GM19035 (cell line): ENCODE data around the gene C16orf87.
A peak's percentile ranks its signal among the peaks of the same experiment; 100 is the strongest.

Experiments used
- ATAC-seq: cut with Tn5 transposase; IDR thresholded peaks from one replicate; pipeline ENCODE4 v1.9.1; 2021; ENCODE audit not compliant: unreplicated experiment

C16orf87 gene

DNA sequence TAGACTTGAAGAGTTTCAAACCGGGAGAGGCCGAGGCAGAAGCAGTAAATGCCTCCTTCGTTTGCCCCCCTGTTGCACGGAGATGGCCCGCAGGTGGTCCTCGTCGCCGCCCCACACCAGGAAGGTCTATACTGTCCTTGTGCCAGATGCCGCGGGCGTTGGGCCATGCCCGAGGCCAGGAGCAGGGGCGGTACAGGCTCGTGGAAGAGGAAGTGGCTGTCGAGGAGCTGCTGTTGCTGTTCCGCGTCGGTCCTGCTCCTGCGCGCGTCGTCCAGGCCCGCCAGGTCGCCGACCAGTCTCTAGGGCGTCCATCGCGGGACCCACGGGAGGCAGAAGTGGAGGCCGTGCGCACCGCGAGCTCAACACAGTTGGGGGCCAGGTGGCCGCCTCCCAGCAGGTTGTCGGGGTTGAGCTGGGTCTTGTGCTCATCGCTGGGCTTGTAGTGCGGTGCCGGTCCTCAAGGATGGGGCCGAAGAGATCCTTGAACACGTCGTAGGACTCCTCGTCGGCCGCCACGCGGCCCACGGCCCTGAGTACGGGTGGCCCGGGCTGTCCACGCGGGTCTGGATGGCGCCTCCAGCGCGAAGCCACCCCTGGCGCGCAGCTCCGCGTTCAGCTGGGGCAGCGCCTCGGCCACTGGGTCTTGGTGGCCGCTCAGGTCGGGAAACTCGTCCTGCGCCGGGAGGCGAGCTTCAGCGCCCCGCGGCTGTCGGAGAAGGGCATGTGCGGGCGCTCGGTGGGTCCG is 13.1 kb upstream of the C16orf87 start:
- ATAC-seq, result no peak

GRCh38 chr16:46842192-46842895 is 11.4 kb upstream of the C16orf87 start:
- ATAC-seq, result no peak

DNA sequence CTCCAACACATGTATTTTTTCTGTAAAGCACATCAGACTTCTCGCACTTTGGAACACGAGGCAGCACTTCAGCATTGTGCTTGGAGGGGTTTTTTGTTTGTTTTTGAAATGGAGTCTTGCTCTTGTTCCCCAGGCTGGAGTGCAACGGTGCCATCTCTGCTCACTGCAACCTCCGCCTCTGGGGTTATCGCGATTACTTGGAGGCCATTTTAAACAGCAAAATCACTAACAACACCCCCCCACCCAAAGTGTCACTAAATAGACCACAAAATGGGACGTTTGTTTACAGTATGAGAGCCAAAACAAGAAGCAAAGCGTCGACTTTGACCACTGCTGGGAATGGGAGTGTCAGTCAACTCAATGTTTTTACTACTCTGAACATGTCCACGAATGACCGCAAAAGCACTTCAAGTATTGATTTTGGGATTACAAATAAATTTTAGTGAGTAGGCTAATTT is 9.0 kb upstream of the C16orf87 start:
- ATAC-seq, result no peak

DNA sequence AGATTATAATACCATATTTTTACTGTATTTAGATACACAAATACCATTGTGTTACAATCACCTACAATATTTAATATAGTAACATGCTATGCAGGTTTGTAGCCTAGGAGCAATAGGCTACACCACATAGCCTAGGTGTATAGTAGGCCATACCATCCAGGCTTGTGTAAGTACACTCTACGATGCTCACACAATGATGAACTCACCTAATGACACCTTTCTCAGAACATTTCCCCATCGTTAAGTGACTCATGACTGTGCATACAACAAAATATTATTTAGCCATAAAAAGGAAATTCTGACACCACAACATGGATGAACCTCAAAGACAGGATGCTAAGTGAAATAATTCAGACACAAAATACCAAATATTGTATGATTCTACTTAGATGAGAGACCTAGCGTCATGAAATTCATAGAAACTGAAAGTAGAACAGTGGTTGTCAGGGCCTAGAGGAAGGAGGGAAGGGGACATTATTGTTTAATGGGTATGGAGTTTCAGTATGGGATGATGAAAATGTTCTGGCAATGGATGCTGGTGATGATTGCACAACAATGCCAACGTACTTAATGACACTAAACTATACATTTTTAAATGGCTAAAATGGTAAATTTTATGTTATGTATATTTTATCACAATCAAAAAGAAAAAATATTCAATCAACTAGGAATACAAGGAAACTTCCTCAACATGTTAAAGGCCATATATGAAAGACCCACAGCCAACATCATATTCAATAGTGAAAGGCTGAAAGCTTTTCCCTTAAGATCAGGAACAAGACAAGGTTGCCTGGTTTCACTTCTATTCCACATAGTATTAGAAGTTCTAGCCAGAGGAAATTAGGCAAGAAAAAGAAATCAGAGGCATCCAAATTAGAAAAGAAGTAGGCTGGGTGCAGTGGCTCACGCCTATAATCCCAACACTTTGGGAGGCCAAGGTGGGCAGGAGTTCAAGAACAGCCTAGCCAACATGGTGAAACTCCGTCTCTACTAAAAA is 5.9 kb upstream of the C16orf87 start:
- no peak for ATAC-seq

GRCh38 chr16:46833460-46833800 is 2.5 kb upstream of the C16orf87 start:
- ATAC-seq, result no peak

DNA sequence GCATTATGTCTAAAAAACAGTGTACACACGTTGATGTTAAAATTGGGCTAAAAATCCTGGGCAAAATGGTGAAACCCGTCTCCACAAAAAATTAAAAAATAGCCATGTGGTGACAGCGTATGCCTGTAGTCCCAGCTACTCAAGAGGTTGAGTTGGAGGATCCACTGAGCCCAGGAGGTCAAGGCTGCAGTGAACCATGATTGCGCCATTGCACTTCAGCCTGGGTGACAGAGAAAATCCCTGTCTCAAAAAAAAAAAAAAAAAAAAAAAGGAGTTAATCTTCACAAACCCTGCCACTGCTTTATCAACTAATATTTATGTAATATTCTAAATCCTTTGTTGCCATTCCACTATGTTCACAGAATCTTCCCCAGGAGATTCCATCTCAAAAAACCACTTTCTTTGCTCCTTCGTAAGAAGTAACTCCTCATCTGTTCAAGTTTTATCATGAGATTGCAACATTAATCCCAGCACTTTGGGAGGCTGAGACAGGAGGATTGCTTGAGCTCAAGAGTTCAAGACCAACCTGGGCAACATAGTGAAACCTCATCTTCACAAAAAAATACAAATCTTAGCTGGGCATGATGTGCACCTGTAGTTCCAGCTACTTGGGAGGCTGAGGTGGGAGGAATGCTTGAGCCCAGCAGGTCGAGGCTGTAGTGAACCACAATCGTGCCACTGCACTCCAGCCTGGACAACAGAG is 1.9 kb upstream of the C16orf87 start:
- no peak for ATAC-seq

GRCh38 chr16:46830417-46830901 is 521 bp downstream of the C16orf87 start:
- peak; percentile 21 for ATAC-seq

DNA sequence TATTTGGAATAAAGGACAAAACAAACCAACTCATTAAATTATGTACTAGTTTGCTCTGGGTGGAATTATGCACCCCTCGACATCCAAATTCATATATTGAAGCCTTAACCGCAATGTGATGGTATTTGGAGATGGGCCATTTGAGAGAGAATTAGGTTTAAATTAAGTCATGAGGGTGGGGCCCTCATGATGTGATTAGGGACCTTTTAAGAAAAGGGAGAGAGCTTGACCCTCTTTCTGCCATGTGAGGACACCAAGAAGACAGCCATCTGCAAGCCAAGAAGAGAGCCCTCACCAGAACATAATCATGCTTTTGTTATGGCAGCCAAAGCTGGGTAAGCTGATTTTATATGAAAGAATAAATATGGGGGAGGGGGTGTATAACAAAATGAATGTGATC is 2.0 kb downstream of the C16orf87 start:
- ATAC-seq, result no peak

GRCh38 chr16:46828292-46828691 is 2.7 kb downstream of the C16orf87 start:
- ATAC-seq, result no peak

DNA sequence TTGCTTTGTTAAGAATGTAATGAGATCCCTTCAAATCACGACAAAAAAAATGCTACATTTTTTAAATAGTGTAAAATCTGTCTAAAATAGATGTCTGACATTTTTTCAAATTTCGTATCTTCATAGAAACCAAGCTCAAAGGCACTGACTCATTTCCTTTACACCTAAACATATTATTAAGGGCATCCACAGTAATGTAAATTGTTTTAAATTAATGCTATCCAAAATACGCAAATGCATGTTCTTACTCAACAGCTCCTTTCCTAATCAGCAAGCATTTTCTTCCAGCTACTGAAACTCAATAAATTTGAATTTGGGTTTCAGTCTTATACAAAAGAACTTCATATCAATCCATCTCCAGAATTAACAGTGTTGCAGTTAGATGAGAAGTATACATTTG is 4.3 kb downstream of the C16orf87 start:
- ATAC-seq, result no peak

- ATAC-seq, result peak; percentile 66
Measured at GRCh38 chr16:46822270-46822669, 8.7 kb downstream of the C16orf87 start.

DNA sequence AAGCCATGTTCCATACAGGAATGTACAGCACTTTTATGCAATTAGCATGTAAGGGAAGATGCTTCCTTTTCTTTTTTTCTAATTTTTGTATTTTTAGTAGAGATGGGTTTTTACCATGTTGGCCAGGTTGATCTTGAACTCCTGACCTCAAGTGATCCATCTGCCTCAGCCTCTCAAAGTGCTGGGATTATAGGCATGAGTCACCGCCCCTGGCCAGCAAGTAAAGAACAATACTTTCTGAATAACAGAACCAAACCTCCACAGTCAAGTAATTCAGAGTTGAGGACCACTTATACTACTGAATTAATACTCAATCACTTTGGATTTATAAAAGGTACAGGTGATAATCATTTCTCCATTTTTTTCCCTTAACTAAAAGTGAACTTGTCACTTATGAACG is 13.0 kb downstream of the C16orf87 start:
- no peak for ATAC-seq

- ATAC-seq, result no peak
Measured at GRCh38 chr16:46814790-46815189, 16.2 kb downstream of the C16orf87 start.

GRCh38 chr16:46813611-46814010 is 17.4 kb downstream of the C16orf87 start:
- ATAC-seq, result no peak

DNA sequence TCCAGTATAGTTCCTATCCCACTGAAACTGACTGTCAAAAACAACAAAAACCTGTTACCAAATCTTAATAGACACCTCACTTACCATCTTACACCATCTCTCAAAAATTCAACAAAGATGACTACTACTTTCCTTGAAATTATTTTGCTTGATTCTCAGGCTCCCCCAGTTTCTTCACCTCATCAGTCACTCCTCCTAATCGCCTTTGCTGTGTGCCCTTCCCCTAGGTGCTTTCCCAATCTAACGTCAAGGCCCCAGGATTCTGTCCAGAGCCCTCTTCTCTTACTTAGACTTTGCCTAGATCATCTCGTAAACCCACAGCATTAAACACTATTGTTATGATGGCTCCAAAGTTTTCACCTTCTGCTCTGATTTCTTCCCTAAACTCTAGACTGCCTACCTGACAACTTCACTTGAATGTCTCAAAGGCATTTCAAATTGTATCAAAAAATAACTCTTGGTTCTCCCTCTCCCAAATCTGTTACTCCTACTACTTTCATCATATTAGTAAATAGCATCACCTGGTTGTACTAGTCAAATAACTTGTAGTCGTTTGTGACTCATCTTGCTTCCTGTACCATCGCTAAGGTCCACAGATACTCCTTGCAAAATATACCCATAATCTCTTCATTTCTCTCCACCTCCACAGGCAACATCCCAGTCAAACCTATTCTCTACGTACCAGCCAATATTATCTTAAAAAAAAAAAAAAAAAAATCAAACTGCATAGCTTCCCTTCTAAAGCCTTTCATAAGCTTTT is 18.0 kb downstream of the C16orf87 start:
- no peak for ATAC-seq

DNA sequence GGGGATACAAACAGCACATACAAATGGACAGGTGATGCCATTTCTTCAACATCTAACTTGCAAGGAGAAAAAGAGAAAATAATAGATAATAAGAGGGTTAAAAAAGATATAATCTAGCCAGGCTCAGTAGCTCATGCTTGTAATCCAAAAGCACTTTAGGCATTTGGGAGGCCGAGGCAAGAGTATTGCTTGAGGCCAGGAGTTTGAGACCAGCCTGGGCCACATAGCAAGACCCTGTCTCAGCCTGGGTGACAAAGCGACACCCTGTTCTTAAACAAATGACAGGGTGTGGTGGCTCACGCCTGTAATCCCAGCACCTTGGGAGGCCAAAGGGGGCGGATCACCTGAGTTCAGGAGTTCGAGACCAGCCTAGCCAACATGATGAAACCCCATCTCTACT is 19.3 kb downstream of the C16orf87 start:
- ATAC-seq, result no peak

GRCh38 chr16:46808997-46809396 is 22.0 kb downstream of the C16orf87 start:
- no peak for ATAC-seq

GRCh38 chr16:46807336-46807735 is 23.6 kb downstream of the C16orf87 start:
- ATAC-seq, result no peak

DNA sequence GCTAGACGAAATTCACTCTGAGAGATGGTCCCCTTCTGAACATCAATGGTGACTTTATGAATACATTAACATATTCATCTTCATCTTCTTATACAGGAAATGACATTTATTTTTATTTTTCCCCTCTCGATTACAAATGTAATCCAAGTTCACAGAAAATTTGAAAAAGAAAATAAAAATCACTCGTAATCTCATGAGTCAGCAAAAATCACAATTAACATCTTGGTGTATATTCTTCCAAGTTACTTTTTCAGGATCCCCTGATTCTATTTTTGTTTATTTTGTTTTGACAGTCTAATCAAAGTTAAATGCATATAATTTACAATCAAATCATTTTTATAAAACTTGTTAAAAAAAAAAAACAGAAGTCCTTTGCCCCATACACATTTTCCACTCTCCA is 27.6 kb downstream of the C16orf87 start:
- no peak for ATAC-seq
